Keratinocyte (primary cell): ENCODE results near the gene DLX3.

Experiments used
- EZH2 ChIP-seq: IDR thresholded peaks from one replicate; pipeline ENCODE4 v1.6.1; 2012; ENCODE audit warnings: inconsistent platforms, mild to moderate bottlenecking, low read length, moderate library complexity
- TF ChIP-seq, protein P1 (sequence below), 3 experiments: IDR thresholded peaks in 1 of 3; conservative IDR thresholded peaks in 1 of 3; optimal IDR thresholded peaks in 1 of 3; 2 replicates in 2 of 3; 3 replicates in 1 of 3; pipeline versions ENCODE3 to v1.5.1; 2011; ENCODE audit warnings: low read length in 3 of 3, mild to moderate bottlenecking in 3 of 3, moderate library complexity in 2 of 3, control low read depth in 1 of 3, inconsistent platforms in 1 of 3; ENCODE audit not compliant: insufficient read depth in 2 of 3; ENCODE audit errors: extremely low read depth in 1 of 3

DNA sequence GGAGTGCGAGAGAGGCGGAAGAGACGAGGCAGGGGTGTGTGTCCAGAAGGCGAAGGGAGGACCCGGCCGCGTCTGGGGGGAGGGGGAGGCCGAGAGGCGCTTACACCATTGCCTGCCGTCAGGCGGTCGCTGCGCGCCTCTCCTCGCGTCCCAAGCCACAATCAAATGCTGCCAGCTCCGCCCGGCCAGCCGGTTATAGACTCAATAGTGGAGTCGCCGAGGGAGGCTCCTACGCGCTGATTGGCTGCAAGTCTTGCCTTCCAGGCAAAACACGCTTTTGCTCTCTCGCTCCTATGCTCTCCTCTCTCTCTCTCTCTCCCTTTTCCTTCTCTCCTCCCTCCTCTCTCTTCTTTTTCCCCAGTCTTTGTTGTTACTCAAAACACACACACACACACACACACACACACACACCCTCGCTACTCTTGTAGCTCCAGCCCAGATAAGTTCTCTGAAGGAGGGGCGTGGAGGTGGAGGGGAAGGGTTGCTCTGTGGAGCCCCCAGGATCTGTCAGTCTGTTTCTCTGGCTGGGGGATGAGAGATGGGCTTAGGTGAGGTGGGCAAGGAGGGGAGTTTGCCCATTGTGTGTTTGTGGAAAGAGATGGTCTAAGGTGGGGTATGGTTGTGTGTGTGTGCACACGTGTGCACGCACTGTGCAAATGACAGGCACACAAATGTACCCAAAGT, at the start of gene DLX3:
- TF ChIP-seq, protein P1, sequence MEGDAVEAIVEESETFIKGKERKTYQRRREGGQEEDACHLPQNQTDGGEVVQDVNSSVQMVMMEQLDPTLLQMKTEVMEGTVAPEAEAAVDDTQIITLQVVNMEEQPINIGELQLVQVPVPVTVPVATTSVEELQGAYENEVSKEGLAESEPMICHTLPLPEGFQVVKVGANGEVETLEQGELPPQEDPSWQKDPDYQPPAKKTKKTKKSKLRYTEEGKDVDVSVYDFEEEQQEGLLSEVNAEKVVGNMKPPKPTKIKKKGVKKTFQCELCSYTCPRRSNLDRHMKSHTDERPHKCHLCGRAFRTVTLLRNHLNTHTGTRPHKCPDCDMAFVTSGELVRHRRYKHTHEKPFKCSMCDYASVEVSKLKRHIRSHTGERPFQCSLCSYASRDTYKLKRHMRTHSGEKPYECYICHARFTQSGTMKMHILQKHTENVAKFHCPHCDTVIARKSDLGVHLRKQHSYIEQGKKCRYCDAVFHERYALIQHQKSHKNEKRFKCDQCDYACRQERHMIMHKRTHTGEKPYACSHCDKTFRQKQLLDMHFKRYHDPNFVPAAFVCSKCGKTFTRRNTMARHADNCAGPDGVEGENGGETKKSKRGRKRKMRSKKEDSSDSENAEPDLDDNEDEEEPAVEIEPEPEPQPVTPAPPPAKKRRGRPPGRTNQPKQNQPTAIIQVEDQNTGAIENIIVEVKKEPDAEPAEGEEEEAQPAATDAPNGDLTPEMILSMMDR (optimal IDR thresholded peaks at IDR 0.05 in 1 of 3, IDR thresholded peaks at IDR 0.05 in 1 of 3, conservative IDR thresholded peaks at IDR 0.05 in 1 of 3; ENCODE audit: extremely low read depth in 1 of 3, insufficient read depth in 2 of 3, low read length in 3 of 3) = no peak
- TF ChIP-seq EZH2 = no peak
